ENCODE results near the gene CGN. TPM values are rescaled to one million over a fixed set of nuclear protein-coding genes. Genes with fewer than 3 reads are reported as not detected.

CGN gene
- total RNA-seq, 1 donor from 2014 or later: 13.0 TPM

DNA sequence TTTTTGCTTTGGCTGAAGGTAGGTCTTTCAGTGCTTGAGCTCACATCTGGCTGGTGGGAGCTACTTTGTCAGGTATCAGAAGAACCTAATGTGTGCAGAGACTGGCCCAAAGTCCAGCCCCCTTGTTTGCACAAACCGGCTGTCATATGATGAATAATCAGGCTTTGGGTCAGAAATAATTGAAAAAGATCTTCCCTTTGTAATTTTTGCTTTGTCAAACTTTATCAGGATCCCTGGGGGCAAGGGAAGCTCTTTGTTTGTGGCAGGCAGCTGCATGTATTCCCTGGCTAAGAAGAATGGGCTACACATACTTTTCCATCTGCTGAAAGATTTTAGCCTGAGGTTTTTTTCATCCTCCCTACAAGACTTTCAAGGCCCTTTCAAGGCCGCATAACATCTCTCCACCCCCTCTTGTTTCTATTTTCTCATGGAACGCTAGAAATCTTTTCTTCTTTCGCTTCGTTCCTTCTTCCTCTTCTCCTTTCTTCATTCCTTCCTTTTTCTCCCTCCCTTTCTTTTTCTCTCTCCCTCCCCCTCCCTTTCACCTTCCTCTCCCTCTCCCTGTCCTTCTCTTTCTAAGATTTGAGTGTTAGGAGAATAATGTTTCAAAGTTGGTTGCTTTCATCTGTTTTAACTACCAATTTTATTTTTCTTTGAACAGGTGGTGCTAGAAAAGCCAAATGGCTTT is 54.5 kb downstream of the CGN start:
- Histone ChIP-seq H3K27me3 (no peaks in the 10 kb centered on the region), H3K4me1 (peaks cover 7% of the 10 kb centered on the region), H3K36me3 (peaks cover 0 to 13% of the 10 kb centered on the region in 2 donors), H3K4me3 (no peak overlapping the region), H3K27ac (no peak overlapping the region), H3K9me3 (no peaks in the 10 kb centered on the region)
- no peak for DNase-seq (ENCODE audit: extremely low spot score in 2 of 2)
- TF ChIP-seq POLR2A (IDR thresholded peaks at IDR 0.05) (no peak), POLR2AphosphoS5 (IDR thresholded peaks at IDR 0.05; ENCODE audit: insufficient read depth in 1 of 2, low read depth in 1 of 2) (no peak)
- TF ChIP-seq, protein P1, sequence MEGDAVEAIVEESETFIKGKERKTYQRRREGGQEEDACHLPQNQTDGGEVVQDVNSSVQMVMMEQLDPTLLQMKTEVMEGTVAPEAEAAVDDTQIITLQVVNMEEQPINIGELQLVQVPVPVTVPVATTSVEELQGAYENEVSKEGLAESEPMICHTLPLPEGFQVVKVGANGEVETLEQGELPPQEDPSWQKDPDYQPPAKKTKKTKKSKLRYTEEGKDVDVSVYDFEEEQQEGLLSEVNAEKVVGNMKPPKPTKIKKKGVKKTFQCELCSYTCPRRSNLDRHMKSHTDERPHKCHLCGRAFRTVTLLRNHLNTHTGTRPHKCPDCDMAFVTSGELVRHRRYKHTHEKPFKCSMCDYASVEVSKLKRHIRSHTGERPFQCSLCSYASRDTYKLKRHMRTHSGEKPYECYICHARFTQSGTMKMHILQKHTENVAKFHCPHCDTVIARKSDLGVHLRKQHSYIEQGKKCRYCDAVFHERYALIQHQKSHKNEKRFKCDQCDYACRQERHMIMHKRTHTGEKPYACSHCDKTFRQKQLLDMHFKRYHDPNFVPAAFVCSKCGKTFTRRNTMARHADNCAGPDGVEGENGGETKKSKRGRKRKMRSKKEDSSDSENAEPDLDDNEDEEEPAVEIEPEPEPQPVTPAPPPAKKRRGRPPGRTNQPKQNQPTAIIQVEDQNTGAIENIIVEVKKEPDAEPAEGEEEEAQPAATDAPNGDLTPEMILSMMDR (IDR thresholded peaks at IDR 0.05): no peak
- intact Hi-C loops (cut with DNase I): no loop called here

DNA sequence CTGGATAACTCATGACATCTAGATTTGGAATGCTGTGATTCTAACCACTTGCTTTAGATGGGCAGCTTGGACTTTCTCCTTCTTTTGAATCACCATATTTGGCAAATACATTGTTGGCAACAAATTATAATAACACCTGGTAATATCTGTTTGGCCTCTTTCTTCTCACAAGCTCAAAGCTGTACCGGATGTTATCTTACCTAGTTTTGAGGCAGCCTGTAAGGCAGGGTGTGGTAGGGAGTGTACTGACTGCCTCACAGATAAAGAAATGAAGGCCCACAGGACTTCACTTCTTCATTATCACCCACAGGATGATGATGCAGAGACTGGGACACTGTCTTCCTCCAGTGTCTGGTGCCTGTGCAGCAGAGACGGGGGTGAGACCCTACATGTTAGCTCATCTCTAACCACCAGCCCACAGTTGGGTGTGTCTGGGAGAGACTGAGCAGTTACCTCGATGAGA is 57.5 kb downstream of the CGN start:
- intact Hi-C loops (cut with DNase I): no loop called here
- Histone ChIP-seq H3K4me3 (no peak overlapping the region), H3K36me3 (peaks cover 0 to 13% of the 10 kb centered on the region in 2 donors), H3K27me3 (no peaks in the 10 kb centered on the region), H3K9me3 (no peaks in the 10 kb centered on the region), H3K27ac (no peak overlapping the region), H3K4me1 (peaks cover 7% of the 10 kb centered on the region)
- no peak for DNase-seq (ENCODE audit: extremely low spot score in 2 of 2)
- TF ChIP-seq, protein P1 (IDR thresholded peaks at IDR 0.05): no peak
- no peak for TF ChIP-seq POLR2AphosphoS5 (IDR thresholded peaks at IDR 0.05; ENCODE audit: insufficient read depth in 1 of 2, low read depth in 1 of 2)
- no peak for TF ChIP-seq POLR2A (IDR thresholded peaks at IDR 0.05)

DNA sequence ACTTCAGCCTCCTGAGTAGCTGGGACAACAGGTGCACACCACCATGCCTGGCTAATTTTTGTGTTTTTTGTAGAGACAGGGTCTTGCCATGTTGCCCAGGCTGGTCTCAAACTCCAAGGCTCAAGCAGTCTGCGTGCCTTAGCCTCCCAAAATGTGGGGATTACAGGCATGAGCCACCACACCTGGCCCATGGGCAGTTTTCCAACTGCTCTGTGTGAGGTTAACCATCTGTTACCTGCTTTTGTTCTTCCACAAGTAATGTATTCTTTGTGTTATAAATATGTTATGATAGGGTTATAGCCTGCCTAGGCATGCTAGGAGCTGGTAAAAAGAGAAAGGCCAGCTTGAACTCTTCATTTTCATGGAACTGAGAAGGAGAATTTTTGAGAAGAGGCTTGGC is 59.6 kb downstream of the CGN start:
- no peak overlapping the region for H3K4me3 ChIP-seq
- no peaks in the 10 kb centered on the region for H3K36me3 ChIP-seq
- no peaks in the 10 kb centered on the region for H3K27me3 ChIP-seq
- TF ChIP-seq POLR2A (IDR thresholded peaks at IDR 0.05) (no peak), POLR2AphosphoS5 (IDR thresholded peaks at IDR 0.05; ENCODE audit: insufficient read depth in 1 of 2, low read depth in 1 of 2) (no peak)
- TF ChIP-seq, protein P1 (IDR thresholded peaks at IDR 0.05): no peak
- no peak for DNase-seq (ENCODE audit: extremely low spot score in 2 of 2)
- peaks cover 15% of the 10 kb centered on the region for H3K4me1 ChIP-seq
- H3K27ac ChIP-seq: no peak overlapping the region
- intact Hi-C loops (cut with DNase I): no loop called here
- H3K9me3 ChIP-seq: no peaks in the 10 kb centered on the region

DNA sequence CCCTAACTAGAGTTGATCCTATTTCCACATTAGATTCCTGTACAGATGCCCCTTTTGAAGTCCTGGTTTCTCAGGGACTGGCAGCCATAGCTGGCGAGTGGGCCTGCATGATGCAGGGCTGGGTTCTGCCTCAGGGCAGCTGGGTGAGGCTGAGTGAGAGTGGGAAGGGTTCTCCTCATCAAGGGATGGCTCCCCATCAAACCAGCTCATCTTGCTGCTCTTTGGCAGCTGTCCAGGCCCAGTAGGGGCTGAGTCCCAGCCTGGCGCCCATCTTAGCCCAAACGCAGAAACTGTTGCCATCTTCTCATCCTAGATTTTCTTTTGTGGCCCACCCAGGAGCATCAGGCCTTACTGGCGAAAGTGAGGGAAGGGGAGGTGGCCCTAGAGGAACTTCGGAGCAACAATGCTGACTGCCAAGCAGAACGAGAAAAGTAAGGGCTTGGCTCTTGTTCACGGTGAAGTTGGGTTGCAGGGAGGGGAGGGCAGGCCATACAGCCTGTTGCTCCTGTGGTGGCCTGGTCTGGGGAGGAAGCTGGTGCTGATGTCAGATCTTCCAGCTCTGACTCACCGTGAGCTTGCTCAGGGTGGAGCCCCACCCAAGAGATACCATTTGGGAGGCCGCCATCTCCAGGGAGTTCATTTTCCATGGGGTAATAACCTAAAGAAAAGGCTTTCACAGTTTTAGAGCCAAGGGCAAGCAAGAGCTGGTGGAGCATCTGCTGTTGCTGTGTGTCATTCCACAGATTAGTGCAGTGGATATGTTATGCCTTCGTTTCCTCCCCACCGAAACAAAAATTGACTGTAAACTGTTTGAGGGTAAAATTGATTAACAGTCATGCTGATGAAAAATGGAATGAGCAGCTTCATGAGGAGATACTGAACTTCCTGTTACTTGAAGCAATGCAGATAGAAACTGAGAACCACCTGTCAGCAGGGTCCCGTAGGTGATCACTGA is 63.7 kb downstream of the CGN start:
- Histone ChIP-seq H3K4me1 (peaks cover 8% of the 10 kb centered on the region), H3K36me3 (no peaks in the 10 kb centered on the region), H3K27ac (peak overlapping the region; percentile 23)

More for the DNA sequence above, 63.7 kb downstream of the CGN start:
- DNase-seq (ENCODE audit: extremely low spot score in 2 of 2): no peak
- intact Hi-C loops (cut with DNase I): no loop called here
- Histone ChIP-seq H3K27me3 (no peaks in the 10 kb centered on the region), H3K9me3 (no peaks in the 10 kb centered on the region), H3K4me3 (no peak overlapping the region)
- peak in 1 of 2 donors; percentile 32 for TF ChIP-seq POLR2AphosphoS5 (IDR thresholded peaks at IDR 0.05; ENCODE audit: insufficient read depth in 1 of 2, low read depth in 1 of 2)
- TF ChIP-seq, protein P1 (IDR thresholded peaks at IDR 0.05): no peak
- TF ChIP-seq POLR2A (IDR thresholded peaks at IDR 0.05): no peak

Measured in vagina (tissue), 2 donors.